ENCODE measurements around the gene EXOC5. TPM values are rescaled to one million over a fixed set of nuclear protein-coding genes. Genes with fewer than 3 reads are reported as not detected.
"Not testable (repeated sequence)": the region's sequence is repeated elsewhere in the genome, so short reads cannot be mapped to it uniquely, and the experiment has no call there.

The EXOC5 gene
- total RNA-seq, 1 donor: 107 TPM

DNA sequence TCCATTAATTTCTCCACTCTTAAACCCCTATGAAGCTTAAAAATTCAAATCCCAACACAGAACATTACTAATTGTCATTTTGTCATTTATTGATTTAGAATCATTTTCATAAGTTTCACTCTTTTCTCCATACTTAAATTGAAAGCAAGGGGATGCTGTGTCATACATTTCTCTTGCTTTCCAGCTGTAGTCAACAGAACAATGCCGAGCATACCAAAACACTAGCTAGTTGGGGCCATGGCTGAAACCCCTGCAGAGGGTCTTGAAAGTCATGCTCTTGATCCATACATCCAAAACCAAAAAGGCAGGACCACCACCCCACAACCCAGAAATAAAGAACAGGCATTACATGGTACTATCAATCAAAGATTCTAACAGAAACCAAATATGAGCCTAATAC is 9.0 kb downstream of the EXOC5 start:
- no peak for DNase-seq (ENCODE audit: low read depth)
- no peak overlapping the region for H3K4me3 ChIP-seq (ENCODE audit: low read depth, low read length)
- TF ChIP-seq, protein P1, sequence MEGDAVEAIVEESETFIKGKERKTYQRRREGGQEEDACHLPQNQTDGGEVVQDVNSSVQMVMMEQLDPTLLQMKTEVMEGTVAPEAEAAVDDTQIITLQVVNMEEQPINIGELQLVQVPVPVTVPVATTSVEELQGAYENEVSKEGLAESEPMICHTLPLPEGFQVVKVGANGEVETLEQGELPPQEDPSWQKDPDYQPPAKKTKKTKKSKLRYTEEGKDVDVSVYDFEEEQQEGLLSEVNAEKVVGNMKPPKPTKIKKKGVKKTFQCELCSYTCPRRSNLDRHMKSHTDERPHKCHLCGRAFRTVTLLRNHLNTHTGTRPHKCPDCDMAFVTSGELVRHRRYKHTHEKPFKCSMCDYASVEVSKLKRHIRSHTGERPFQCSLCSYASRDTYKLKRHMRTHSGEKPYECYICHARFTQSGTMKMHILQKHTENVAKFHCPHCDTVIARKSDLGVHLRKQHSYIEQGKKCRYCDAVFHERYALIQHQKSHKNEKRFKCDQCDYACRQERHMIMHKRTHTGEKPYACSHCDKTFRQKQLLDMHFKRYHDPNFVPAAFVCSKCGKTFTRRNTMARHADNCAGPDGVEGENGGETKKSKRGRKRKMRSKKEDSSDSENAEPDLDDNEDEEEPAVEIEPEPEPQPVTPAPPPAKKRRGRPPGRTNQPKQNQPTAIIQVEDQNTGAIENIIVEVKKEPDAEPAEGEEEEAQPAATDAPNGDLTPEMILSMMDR (IDR thresholded peaks at IDR 0.05; ENCODE audit: insufficient read depth, low read depth, low read length): no peak

DNA sequence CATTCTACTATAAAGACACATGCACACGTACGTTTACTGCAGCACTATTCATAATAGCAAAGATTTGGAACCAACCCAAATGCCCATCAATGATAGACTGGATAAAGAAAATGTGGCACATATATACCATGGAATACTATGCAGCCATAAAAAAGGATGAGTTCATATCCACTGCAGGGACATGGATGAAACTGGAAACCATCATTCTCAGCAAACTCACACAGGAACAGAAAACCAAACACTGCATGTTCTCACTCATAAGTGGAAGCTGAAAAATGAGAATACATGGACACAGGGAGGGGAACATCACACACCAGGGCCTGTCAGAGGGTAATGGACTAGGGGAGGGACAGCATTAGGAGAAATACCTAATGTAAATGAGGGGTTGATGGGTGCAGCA is 10.5 kb downstream of the EXOC5 start:
- not testable (repeated sequence) for H3K4me3 ChIP-seq (ENCODE audit: low read depth, low read length); DNase-seq (ENCODE audit: low read depth)

DNA sequence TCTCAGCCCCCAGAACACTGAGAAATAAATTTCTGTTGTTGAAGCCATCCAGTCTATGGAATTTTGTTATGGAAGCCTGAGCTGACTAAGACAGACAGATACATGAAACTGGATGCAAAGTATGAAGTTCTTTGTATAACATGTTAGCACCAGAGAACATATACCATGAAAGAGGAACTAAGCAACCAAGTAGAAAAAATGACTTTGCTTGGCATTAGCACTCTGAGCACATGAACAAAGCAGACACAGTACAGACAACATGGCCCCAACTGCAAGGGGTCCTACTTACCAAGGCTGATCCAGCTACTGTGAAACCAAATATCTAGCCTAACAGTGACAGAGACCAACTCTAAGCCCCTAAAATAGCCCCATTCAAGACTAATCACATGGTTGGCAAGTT is 13.8 kb downstream of the EXOC5 start:
- no peak for DNase-seq (ENCODE audit: low read depth)
- TF ChIP-seq, protein P1 (IDR thresholded peaks at IDR 0.05; ENCODE audit: insufficient read depth, low read depth, low read length): no peak
- H3K4me3 ChIP-seq (ENCODE audit: low read depth, low read length): no peak overlapping the region

DNA sequence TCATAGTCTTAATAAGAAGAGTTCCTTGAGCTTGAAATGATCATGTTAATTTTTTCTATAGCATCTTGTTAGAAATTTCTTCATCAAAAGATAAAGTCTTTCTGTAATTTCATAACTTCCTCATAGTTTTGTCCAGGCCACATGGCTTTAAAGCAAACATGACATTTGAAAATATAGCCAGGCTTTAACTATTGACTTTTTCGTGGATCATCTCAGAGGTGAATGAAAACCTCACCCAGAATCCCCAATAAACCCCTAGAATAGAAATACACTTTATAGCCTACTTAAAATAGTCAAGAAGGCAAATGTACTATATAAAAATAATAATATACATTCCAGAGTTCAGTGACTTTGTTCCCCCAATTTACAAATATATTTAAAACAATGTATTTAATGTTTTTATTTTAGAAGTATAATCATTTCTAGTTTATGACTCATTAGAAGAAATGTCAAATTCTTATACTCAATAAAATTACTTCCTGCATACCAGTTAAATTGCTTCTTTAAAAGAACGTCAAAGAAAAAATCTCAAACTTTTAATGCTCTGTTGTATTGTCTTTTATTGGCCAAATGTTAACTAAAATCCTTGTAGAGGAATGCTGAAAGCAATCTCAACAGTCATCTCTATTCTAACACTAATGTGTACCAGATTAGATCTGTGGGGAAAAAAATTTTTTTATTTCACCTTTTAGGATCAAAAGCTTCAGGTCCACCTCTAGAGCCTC is 21.6 kb downstream of the EXOC5 start:
- DNase-seq (ENCODE audit: low read depth): peak; percentile 17

DNA sequence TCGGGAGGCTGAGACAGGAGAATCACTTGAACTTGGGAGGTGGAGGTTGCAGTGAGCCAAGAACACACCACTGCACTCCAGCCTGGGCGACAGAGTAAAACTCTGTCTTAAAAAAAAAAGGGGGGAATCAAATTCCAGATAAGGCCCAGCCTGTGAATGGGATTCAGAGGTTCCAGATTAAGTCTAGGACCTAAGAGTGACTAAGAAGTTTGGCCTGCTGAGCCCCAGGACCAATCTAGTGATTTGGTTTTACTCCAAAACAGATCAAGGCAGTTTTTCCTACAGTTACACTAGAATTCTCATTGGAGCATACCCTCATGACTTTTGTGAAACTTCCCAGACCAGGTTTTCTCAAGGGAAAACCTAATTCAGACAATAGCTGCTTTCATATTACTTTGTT is 22.8 kb downstream of the EXOC5 start:
- TF ChIP-seq, protein P1 (IDR thresholded peaks at IDR 0.05; ENCODE audit: insufficient read depth, low read depth, low read length): no peak
- no peak overlapping the region for H3K4me3 ChIP-seq (ENCODE audit: low read depth, low read length)
- peak; percentile 5 for DNase-seq (ENCODE audit: low read depth)

More for the DNA sequence above, 21.6 kb downstream of the EXOC5 start:
- H3K4me3 ChIP-seq (ENCODE audit: low read depth, low read length): no peak overlapping the region
- TF ChIP-seq, protein P1 (IDR thresholded peaks at IDR 0.05; ENCODE audit: insufficient read depth, low read depth, low read length): no peak

DNA sequence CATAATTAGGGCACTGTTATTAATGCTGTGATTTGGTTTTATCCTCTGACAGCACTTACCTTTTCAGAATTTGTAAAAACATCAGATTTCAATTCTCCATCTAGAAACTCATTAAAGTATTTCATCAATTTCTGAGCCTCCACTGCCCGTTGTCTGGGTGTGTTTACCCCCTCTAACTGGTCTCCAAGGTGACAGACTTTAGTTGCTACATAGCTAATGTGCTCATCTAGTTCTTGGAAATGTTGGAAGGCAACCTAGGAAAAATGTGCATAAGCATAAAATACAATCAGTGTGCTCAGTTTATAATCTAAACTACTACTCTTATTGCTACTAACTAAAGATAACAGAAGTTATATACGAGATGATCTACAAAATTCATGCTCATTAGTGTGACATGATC is 24.6 kb downstream of the EXOC5 start:
- DNase-seq (ENCODE audit: low read depth): peak; percentile 32

DNA sequence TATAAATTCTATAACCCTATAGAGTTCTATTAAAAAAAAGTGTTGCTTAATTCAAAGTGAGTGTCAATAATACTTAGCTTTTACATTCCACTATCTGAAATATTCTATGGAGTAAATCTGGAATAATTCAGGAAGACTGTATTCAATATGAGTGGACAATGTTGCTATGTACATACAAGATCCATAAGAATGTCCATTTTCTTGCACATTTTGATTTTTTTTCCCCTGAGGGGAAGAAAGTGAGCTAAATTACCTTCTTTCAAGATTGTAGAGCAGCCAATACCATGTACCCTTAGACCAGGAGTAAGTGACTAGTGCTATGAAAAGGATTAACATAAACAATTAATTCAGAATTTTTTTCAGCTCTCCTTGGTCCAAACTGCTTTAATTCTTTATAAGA is 25.4 kb downstream of the EXOC5 start:
- TF ChIP-seq, protein P1 (IDR thresholded peaks at IDR 0.05; ENCODE audit: insufficient read depth, low read depth, low read length): no peak
- no peak for DNase-seq (ENCODE audit: low read depth)
- H3K4me3 ChIP-seq (ENCODE audit: low read depth, low read length): no peak overlapping the region

More for the DNA sequence above, 24.6 kb downstream of the EXOC5 start:
- H3K4me3 ChIP-seq (ENCODE audit: low read depth, low read length): no peak overlapping the region
- TF ChIP-seq, protein P1 (IDR thresholded peaks at IDR 0.05; ENCODE audit: insufficient read depth, low read depth, low read length): no peak

DNA sequence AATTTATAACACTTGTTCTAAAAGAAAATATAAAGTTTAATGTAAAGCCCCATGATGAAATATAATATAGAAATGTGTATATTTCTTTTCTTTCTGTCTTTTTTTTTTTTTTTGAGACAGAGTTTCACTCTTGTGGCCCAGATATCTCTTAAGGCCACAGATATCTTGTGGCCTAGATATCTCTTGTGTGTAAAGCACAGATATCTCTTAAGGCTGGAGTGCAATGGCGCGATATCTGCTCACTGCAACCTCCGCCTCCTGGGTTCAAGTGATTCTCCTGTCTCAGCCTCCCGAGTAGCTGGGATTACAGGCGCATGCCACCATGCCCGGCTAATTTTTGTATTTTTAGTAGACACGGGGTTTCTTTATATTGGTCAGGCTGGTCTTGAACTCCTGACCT is 28.6 kb downstream of the EXOC5 start:
- H3K4me3 ChIP-seq (ENCODE audit: low read depth, low read length); DNase-seq (ENCODE audit: low read depth): not testable (repeated sequence)

Measured in fibroblast of villous mesenchyme (primary cell).